Hepatocyte (in vitro differentiated cells): ENCODE data around the gene APOO.

Experiments used
- EZH2phosphoT487 ChIP-seq: fragments of 200-600 bp; sonication (generic); IDR thresholded peaks from one replicate; pipeline ENCODE4 v1.6.1; 2018; ENCODE audit warnings: antibody characterized with exemption, mild to moderate bottlenecking, low read depth, moderate library complexity; ENCODE audit not compliant: unreplicated experiment, severe bottlenecking
- TF ChIP-seq, protein P1 (sequence below): fragments of 200-600 bp; sonication (generic); IDR thresholded peaks from 2 replicates; pipeline ENCODE4 v1.5.1; 2016; ENCODE audit warnings: antibody characterized with exemption, mild to moderate bottlenecking; ENCODE audit not compliant: poor library complexity

DNA sequence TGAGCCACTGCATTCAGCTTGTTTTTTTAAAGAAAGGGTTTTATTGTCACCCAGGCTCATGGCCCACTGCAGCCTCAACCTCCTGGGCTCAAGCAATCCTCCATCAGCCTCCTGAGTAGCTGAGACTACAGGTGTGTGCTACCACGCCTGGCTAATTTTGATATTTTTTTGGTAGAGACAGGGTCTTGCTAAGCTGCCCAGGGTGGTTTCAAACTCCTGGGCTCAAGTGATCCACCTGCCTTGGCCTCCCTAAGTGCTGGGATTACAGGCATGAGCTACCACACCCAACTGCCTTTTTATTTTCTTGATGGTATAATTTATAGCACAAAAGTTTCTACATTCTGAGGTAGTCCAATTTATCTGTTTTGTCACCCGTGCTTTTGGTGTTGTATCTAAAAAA is 85.9 kb downstream of the APOO start:
- TF ChIP-seq, protein P1, sequence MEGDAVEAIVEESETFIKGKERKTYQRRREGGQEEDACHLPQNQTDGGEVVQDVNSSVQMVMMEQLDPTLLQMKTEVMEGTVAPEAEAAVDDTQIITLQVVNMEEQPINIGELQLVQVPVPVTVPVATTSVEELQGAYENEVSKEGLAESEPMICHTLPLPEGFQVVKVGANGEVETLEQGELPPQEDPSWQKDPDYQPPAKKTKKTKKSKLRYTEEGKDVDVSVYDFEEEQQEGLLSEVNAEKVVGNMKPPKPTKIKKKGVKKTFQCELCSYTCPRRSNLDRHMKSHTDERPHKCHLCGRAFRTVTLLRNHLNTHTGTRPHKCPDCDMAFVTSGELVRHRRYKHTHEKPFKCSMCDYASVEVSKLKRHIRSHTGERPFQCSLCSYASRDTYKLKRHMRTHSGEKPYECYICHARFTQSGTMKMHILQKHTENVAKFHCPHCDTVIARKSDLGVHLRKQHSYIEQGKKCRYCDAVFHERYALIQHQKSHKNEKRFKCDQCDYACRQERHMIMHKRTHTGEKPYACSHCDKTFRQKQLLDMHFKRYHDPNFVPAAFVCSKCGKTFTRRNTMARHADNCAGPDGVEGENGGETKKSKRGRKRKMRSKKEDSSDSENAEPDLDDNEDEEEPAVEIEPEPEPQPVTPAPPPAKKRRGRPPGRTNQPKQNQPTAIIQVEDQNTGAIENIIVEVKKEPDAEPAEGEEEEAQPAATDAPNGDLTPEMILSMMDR: no peak
- no peak for TF ChIP-seq EZH2phosphoT487
